ENCODE results near the gene CACNB1.
A peak's percentile ranks its signal among the peaks of the same experiment; 100 is the strongest.

CACNB1 gene

GRCh38 chr17:39191750-39192510 lies 5.5 kb downstream of the CACNB1 start:
- Histone ChIP-seq H3K27me3 (no peaks in the 10 kb centered on the region), H3K4me3 (ENCODE audit: low read depth, low read length) (no peak overlapping the region), H3K9me3 (no peaks in the 10 kb centered on the region), H3K36me3 (peaks cover 29% of the 10 kb centered on the region), H3K4me1 (peaks cover 8% of the 10 kb centered on the region; the same call in 1 of the 2 replicates)
- no peak for DNase-seq
- TF ChIP-seq, protein P1, sequence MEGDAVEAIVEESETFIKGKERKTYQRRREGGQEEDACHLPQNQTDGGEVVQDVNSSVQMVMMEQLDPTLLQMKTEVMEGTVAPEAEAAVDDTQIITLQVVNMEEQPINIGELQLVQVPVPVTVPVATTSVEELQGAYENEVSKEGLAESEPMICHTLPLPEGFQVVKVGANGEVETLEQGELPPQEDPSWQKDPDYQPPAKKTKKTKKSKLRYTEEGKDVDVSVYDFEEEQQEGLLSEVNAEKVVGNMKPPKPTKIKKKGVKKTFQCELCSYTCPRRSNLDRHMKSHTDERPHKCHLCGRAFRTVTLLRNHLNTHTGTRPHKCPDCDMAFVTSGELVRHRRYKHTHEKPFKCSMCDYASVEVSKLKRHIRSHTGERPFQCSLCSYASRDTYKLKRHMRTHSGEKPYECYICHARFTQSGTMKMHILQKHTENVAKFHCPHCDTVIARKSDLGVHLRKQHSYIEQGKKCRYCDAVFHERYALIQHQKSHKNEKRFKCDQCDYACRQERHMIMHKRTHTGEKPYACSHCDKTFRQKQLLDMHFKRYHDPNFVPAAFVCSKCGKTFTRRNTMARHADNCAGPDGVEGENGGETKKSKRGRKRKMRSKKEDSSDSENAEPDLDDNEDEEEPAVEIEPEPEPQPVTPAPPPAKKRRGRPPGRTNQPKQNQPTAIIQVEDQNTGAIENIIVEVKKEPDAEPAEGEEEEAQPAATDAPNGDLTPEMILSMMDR (IDR thresholded peaks at IDR 0.05; ENCODE audit: low read depth, low read length) = no peak

- Histone ChIP-seq H3K4me3 (ENCODE audit: low read depth, low read length) (no peak overlapping the region), H3K4me1 (no peaks in the 10 kb centered on the region), H3K9me3 (no peaks in the 10 kb centered on the region), H3K27me3 (no peaks in the 10 kb centered on the region), H3K36me3 (peaks cover 33% of the 10 kb centered on the region)
- TF ChIP-seq, protein P1 (IDR thresholded peaks at IDR 0.05; ENCODE audit: low read depth, low read length) = no peak
- DNase-seq = no peak
Observed at GRCh38 chr17:39187152-39187830, 10.2 kb downstream of the CACNB1 start.

DNA sequence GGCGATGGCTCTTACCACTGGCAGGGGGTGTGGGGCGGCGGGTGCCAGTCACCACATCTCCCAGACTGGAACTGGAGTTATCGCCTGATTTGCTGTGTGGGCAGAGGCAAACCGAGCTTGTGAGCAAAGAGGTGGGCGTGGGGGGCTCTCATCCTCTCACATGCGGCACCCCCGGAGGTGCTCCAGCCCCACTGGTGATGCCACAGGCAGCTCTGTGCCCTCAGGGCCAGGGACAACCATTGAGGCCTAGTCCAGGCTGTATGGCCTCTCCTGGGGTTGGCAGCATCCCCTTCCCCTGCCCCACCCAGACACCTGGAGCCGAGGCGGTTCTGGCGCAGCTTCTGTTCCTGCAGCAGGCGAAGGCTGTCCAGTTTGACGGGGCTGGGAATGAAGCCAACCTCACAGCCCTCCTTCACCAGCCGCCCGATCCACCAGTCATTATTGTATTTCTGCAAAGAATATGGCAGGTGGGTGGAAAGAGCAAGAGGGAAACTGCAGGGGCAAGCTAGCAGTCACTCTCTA lies 10.9 kb downstream of the CACNB1 start:
- TF ChIP-seq, protein P1 (IDR thresholded peaks at IDR 0.05; ENCODE audit: low read depth, low read length) = no peak
- peaks cover 30% of the 10 kb centered on the region for H3K36me3 ChIP-seq

DNA sequence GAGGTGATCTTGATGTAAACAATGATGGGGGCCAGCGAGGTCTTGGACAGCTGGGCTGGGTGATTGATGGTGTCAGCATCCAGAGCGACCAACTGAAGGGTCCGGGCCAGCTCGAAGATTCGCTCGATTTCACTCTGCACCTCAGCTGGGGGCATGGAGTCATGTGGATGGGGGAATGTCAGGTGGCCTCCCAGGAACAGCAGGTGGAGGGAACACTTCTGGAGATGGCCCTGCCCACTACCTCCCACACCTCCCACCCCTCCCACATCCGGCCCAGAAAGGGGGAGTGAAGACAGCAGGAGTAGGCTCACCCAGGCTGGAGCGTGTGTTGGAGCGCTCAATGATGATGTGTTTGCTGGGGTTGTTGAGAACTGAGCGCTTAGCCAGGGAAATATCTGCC lies 13.7 kb downstream of the CACNB1 start:
- no peak for DNase-seq
- Histone ChIP-seq H3K4me3 (ENCODE audit: low read depth, low read length) (no peak overlapping the region), H3K9me3 (no peaks in the 10 kb centered on the region), H3K4me1 (no peaks in the 10 kb centered on the region), H3K27me3 (no peaks in the 10 kb centered on the region), H3K36me3 (peaks cover 23% of the 10 kb centered on the region)
- TF ChIP-seq, protein P1 (IDR thresholded peaks at IDR 0.05; ENCODE audit: low read depth, low read length) = no peak

More for the DNA sequence above, 10.9 kb downstream of the CACNB1 start:
- DNase-seq = peak; percentile 47
- H3K9me3 ChIP-seq = no peaks in the 10 kb centered on the region
- H3K4me1 ChIP-seq = no peaks in the 10 kb centered on the region
- H3K27me3 ChIP-seq = no peaks in the 10 kb centered on the region
- no peak overlapping the region for H3K4me3 ChIP-seq (ENCODE audit: low read depth, low read length)

- Histone ChIP-seq H3K36me3 (peaks cover 18% of the 10 kb centered on the region), H3K4me3 (ENCODE audit: low read depth, low read length) (no peak overlapping the region), H3K9me3 (no peaks in the 10 kb centered on the region), H3K4me1 (no peaks in the 10 kb centered on the region), H3K27me3 (no peaks in the 10 kb centered on the region)
- no peak for DNase-seq
- TF ChIP-seq, protein P1 (IDR thresholded peaks at IDR 0.05; ENCODE audit: low read depth, low read length) = no peak
Observed at GRCh38 chr17:39183045-39183444, 14.4 kb downstream of the CACNB1 start.

- H3K4me3 ChIP-seq (ENCODE audit: low read depth, low read length) = no peak overlapping the region
- H3K27me3 ChIP-seq = no peaks in the 10 kb centered on the region
- H3K9me3 ChIP-seq = no peaks in the 10 kb centered on the region
- TF ChIP-seq, protein P1 (IDR thresholded peaks at IDR 0.05; ENCODE audit: low read depth, low read length) = no peak
- no peak for DNase-seq
- H3K4me1 ChIP-seq = no peaks in the 10 kb centered on the region
- H3K36me3 ChIP-seq = peaks cover 10% of the 10 kb centered on the region
Observed at GRCh38 chr17:39181303-39181702, 16.2 kb downstream of the CACNB1 start.

Data from BE2C (cell line).